ENCODE data around the gene SEC61A2.

The SEC61A2 gene

GRCh38 chr10:12121673-12122072 lies 7.8 kb upstream of the SEC61A2 start:
- no peak overlapping the region for H3K27ac ChIP-seq (replicated peaks)
- H3K4me3 ChIP-seq (replicated peaks; ENCODE audit: insufficient read depth, low read length), result no peak overlapping the region
- no peak for DNase-seq (ENCODE audit: low read depth in 1 of 2, low spot score in 1 of 2)
- H3K27me3 ChIP-seq (ENCODE audit: insufficient read depth, poor library complexity, severe bottlenecking), result no peaks in the 10 kb centered on the region
- TF ChIP-seq CTCF (IDR thresholded peaks at IDR 0.05; ENCODE audit: insufficient read depth, low read length) (no peak), POLR2AphosphoS5 (IDR thresholded peaks at IDR 0.05; ENCODE audit: low read depth) (no peak), GABPA (IDR thresholded peaks at IDR 0.05; ENCODE audit: low read depth) (no peak), REST (IDR thresholded peaks at IDR 0.05; ENCODE audit: insufficient replicate concordance, low read depth) (no peak), SPI1 (IDR thresholded peaks at IDR 0.05; ENCODE audit: borderline replicate concordance, low read depth) (no peak)

GRCh38 chr10:12130237-12130872 lies 878 bp downstream of the SEC61A2 start:
- DNase-seq (ENCODE audit: low read depth in 1 of 2, low spot score in 1 of 2), result peak in 1 of 2 experiments; percentile 41
- Histone ChIP-seq H3K27me3 (ENCODE audit: insufficient read depth, poor library complexity, severe bottlenecking) (no peaks in the 10 kb centered on the region), H3K4me3 (replicated peaks; ENCODE audit: insufficient read depth, low read length) (peak overlapping the region; percentile 77), H3K27ac (replicated peaks) (no peak overlapping the region)
- TF ChIP-seq POLR2AphosphoS5 (IDR thresholded peaks at IDR 0.05; ENCODE audit: low read depth) (no peak), GABPA (IDR thresholded peaks at IDR 0.05; ENCODE audit: low read depth) (no peak), SPI1 (IDR thresholded peaks at IDR 0.05; ENCODE audit: borderline replicate concordance, low read depth) (no peak)

DNA sequence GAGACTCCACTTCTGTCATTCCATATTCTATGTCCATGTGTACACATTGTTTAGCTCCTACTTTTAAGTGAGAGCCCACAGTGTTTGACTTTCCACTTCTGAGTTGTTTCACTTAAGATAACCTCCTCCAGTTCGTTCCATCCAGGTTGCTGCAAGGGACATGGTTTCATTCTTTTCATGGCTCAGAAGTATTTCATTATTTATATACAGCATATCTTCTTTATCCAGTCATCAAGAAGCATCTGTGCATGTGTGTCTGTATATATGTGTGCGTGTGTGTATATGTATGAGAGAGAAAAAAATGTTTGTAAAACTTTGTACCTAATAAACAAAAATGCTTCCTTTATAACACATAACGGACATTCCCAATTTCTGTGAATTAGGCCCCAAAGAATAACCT lies 6.2 kb downstream of the SEC61A2 start:
- no peak for TF ChIP-seq CTCF (IDR thresholded peaks at IDR 0.05; ENCODE audit: insufficient read depth, low read length)
- TF ChIP-seq REST (IDR thresholded peaks at IDR 0.05; ENCODE audit: insufficient replicate concordance, low read depth), result no peak
- TF ChIP-seq POLR2AphosphoS5 (IDR thresholded peaks at IDR 0.05; ENCODE audit: low read depth), result no peak
- no peak for TF ChIP-seq SPI1 (IDR thresholded peaks at IDR 0.05; ENCODE audit: borderline replicate concordance, low read depth)
- TF ChIP-seq GABPA (IDR thresholded peaks at IDR 0.05; ENCODE audit: low read depth), result no peak
- no peak overlapping the region for H3K27ac ChIP-seq (replicated peaks)
- DNase-seq (ENCODE audit: low read depth in 1 of 2, low spot score in 1 of 2), result no peak
- no peaks in the 10 kb centered on the region for H3K27me3 ChIP-seq (ENCODE audit: insufficient read depth, poor library complexity, severe bottlenecking)
- no peak overlapping the region for H3K4me3 ChIP-seq (replicated peaks; ENCODE audit: insufficient read depth, low read length)

DNA sequence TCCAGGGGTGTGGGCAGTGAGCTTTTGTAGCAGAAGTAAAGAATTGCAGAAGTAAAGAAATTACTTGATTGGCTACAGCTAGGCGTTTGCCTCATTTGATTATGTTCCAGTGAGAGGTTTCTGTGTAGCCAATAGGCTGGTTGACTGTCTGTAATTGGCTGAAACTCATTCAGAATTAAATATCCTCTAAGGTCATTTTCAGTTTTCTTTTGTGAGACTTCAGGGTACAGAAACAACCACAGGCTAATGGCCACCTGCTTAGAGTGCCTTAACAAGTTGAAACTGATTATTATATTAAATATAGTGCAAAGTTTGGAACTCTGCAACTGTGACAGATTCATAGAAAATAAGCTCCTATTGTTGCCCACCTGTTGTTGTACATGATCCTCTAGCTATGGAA lies 10.6 kb downstream of the SEC61A2 start:
- H3K4me3 ChIP-seq (replicated peaks; ENCODE audit: insufficient read depth, low read length), result no peak overlapping the region
- DNase-seq (ENCODE audit: low read depth in 1 of 2, low spot score in 1 of 2), result no peak
- no peaks in the 10 kb centered on the region for H3K27me3 ChIP-seq (ENCODE audit: insufficient read depth, poor library complexity, severe bottlenecking)
- TF ChIP-seq CTCF (IDR thresholded peaks at IDR 0.05; ENCODE audit: insufficient read depth, low read length), result no peak
- TF ChIP-seq REST (IDR thresholded peaks at IDR 0.05; ENCODE audit: insufficient replicate concordance, low read depth), result no peak
- TF ChIP-seq POLR2AphosphoS5 (IDR thresholded peaks at IDR 0.05; ENCODE audit: low read depth), result no peak
- TF ChIP-seq GABPA (IDR thresholded peaks at IDR 0.05; ENCODE audit: low read depth), result no peak
- TF ChIP-seq SPI1 (IDR thresholded peaks at IDR 0.05; ENCODE audit: borderline replicate concordance, low read depth), result no peak
- H3K27ac ChIP-seq (replicated peaks), result no peak overlapping the region
